ENCODE measurements around the gene EGFL8.
"Not testable (repeated sequence)": the region's sequence is repeated elsewhere in the genome, so short reads cannot be mapped to it uniquely, and the experiment has no call there.

The EGFL8 gene

GRCh38 chr6:32164295-32164694, at the start of gene EGFL8:
EGFL8 (plus strand) TSS chr6:32164595; CDS start chr6:32166166, 1,571 bp downstream.
- no peak for DNase-seq

GRCh38 chr6:32114796-32115195, 49.6 kb upstream of the EGFL8 start:
- DNase-seq, result no peak

DNA sequence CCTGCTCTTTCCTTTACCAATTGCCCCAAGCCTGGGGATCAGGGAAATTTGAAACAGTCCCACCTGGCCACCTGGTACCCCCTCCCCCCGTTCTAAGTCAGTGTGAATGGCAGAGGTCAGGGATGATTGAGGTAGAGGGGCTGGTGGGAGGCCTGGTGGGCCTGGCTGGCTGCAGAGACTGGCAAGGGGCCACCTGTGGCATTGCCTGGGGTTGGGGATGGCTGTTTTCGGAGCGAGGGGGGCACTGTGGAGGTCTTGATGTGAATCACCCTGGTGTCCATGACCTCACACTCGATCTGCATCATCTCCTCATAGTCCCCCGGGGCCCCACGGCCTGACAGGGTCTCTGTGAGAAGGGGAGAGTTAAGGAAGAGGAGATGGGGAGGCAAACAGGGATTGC, 48.8 kb upstream of the EGFL8 start:
- no peak for DNase-seq

- no peak for DNase-seq
These were observed 47.7 kb upstream of the EGFL8 start for GRCh38 chr6:32116674-32117073.

GRCh38 chr6:32117461-32117860, 46.9 kb upstream of the EGFL8 start:
- no peak for DNase-seq

DNA sequence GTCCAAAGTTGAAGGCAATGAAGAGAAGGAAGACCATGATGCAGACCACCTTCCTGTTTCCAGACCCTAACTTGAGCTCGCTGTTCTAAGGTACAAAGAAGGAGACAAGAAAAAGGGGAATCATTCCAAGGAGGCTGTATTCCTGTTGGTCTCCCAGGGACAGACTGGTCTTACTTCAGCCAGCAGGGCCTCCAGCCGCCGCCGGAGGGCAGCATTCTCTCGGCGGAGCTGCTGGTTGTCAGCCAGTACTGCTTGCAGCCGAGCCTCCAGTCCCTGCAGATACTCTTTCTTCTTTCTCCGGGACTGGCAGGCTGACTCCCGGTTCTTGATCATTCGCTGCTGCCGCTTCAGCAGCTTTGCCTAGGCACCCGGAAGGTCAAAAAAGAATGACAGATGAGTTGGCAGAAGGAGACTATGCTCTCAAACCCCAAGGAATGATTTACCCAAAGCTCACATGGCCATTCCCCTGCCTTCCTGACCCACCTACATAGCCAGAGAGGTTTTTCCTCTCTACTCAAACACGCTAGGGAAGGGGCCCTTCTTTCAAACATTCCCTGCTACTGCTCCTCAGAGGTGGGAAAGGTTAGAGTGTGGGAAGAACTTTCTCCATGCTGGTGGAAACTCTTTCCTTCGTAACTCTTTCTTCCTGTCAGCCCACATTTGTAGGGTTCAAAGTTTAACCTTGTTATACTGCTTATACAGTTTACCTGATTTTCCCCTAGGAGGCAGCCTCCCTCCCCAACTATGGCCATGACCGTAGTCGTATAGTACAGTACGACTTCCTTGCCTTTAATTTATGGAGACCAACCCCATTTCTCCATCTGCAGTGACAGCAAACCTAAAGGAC, 45.4 kb upstream of the EGFL8 start:
- DNase-seq, result peak; percentile 71 to 81

GRCh38 chr6:32120573-32121059, 43.8 kb upstream of the EGFL8 start:
- no peak for DNase-seq

GRCh38 chr6:32123681-32124080, 40.7 kb upstream of the EGFL8 start:
- no peak for DNase-seq

DNA sequence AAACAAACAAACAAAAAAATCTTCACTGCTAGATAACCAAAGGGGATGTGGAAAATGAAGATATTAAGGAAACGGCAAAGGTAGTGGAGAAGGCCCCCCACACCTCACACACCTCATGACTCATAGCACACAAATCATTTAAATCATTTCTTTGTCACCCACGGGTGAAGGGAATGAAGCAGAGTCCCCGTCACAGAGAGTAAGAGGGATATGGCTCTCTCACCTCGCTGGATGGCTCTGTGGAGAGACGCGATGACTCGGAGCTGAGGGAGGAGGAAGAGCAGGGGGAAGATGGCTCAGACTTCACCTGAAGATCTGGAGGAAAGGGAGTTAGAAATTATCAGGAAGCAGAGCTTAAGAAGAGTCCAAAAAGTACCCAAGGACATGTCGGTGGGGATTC, 37.5 kb upstream of the EGFL8 start:
- DNase-seq, result no peak

GRCh38 chr6:32127409-32127716, 37.0 kb upstream of the EGFL8 start:
- DNase-seq, result no peak

GRCh38 chr6:32127717-32128592, 36.4 kb upstream of the EGFL8 start, which contains the start of gene ATF6B:
ATF6B (minus strand) TSS chr6:32128246; CDS start chr6:32128207, 39 bp downstream.
- peak; percentile 93 to 95 for DNase-seq

DNA sequence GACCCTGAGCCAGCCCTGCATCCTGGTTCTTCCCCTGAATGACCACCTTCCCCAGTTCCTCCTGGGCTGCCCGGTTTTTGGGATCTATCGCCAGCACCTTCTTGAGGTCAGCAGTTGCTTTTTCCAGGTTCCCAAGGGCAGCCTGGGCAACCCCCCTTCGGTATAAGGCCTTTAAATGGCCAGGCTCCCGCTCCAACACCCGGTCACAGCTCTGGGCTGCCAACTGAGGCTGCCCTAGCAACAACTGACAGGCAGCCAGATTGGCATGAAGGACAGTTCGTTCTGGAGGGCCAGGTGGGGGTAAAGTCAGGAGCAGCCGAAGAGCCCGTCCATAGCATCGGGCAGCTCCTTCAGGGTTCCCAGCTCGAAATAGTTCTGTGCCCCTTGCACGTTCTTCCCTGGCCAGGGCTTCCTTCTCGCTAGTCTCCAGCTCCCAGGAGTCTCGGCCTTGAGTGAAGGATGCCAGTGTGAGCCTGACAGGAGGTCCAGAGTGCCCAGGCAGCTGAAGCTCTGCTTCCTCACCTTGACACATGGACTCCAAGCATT, 35.6 kb upstream of the EGFL8 start:
- no peak for DNase-seq

DNA sequence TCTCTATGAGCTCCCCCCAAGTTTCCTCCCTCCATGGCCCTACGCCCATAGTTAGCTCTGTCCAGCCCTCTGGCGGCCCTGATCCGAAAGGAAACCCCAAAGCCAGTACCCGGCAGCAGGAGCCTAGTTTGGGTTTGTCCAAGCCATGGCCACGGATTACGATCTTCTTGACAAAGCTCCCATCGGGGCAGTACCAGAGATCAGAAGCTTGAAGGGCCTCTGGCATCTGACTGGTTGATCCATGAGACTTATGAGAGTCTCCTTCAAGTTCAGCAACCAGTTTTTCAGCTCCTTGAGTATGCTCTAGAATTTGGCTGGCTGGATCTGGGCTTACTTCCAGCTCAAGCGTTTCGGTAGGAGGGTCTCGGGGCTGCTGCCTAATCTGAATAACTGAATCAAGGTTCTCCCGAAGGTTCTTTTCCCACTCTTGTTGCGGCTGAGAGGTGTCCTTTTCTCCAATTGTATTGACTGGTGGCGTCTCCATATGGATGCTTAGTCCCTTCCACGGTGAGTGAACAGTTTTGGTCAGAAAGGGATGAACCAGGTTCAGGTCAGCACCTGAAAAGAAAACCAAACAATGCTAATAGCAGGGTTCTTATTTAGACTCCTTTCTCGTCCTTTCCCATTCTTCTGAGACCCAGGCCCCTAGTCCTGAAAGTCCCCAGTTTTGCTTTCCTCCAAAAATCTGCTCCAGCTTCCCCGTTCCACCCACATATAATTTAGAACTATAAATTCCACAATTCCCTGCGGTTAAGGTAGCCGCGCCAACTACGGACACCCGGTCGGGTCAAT, 34.9 kb upstream of the EGFL8 start:
- DNase-seq, result no peak

DNA sequence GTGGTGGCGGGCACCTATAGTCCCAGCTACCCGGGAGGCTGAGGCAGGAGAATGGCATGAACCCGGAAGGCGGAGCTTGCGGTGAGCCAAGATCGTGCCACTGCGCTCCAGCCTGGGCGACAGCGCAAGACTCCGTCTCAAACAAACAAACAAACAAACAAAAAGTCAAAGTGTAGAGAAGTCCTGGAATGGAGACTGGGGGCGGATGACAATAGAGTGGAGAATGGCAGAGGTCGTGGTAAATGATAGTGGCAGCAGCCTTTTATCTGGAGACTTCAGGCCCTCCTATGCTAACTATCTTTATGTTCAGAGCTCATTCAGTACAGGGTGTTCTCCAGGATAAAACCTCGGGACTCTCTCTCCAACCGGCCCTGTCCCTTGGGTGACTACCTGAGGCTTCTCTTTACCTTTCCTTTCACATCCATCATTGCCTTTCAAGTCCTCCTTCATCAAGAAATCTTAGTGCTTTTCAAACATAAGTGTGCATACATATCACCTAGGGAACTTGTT, 32.9 kb upstream of the EGFL8 start:
- DNase-seq, result no peak

DNA sequence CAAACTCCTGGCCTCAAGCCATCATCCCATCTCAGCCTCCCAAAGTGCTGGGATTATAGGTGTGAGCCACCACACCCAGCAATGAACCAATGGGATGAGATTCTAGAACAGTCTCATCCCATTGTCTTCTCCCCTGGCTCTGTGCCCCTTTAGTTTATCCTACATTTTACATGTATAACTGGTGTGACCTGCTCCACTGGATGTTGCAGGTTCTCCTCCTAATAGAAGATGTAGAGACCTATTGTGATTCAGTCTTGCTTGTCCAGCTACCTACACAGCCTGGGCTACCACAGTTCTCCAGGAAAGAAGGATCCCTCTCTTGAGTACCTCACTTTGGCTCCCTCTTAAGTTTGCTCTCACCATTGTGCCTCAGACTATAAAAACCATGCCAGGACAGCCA, 32.3 kb upstream of the EGFL8 start:
- no peak for DNase-seq

DNA sequence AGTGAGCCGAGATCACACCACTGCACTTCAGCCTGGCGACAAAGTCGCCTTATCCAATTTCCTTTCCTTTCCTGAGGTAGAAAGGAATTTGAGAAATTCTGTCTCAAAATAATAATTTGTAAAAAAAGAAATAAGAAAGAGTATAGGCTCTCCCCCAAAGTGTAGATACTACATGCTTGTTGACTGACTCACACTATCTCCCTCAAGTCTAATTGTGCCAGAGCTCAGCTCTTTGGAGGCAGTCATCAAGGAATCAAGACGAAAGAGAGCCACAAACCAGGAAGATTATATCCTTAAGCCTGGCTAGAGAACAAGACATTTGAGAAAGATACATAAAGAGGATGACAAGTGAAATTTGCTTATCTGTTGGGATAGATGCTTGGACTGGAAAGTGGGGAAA, 30.6 kb upstream of the EGFL8 start:
- no peak for DNase-seq

DNA sequence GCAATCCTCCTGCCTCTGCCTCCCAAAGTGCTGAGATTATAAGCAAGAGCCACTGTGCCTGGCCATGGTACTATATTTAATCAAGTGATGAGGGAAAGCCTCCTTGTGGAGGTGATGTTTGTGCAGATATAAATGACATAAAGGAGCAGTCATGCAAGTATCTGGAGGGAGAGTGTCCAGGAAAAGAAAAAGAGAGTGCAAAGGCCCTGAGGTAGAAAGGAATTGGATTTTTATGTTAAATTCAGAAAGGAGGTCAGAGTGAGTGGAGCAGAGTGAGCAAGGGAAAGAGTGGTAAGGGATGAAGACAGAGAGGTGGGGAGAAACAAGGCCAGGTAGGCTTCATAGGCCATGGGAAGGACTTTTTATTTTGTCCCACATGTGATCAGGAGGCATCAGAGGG, 26.9 kb upstream of the EGFL8 start:
- no peak for DNase-seq

- no peak for DNase-seq
These were observed 24.8 kb upstream of the EGFL8 start for GRCh38 chr6:32139590-32139989.

DNA sequence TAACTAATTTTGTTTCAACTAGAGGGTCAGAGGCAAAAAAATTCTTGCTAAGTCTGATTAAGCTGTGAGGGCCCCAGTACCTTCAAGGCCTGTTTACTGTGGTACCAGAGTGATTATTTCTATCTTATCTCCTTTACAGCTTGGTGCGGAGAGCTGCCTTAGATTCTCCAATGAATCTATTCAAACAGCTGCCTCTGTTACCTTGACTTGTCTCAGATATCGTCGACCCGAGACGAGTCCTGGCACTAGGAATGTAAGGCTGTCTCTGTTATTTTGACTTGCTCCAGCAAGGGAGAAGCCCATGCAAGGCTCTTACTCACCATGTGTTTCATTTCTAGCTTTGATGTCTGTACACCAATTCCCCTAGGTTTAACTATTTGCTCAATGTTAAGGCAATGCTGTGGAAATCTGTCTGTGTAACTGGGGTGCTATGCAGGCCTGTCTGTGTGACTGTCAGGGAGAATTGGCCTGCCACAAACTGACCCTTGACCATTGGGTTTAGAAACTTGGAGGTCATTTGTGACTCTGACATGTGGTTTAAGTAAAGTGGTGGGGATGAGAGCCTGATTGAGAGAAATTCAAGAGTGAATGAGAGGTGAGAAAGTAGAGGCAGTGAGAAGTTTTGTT, 23.9 kb upstream of the EGFL8 start:
- no peak for DNase-seq

GRCh38 chr6:32144238-32144637, 20.2 kb upstream of the EGFL8 start:
- not testable (repeated sequence) for DNase-seq

DNA sequence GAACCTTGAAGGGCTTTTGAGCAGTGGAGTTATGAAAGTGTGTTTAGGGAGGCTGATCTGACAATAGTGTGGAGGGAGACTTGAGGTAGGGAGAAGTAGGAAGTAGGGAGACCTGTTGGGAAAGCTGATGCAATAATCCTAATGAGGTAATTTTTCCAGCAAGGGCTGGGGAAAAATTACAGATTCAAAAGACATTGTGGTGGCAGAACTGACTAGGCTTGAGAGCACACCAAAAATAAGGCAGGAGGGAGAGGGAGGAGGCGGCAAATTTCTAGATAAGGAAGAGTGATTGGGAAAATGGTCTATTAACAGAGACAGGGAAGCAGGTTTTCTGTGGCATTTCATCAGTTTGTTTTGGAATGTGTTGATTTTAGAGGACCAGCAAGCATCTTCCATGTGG, 18.1 kb upstream of the EGFL8 start:
- no peak for DNase-seq

GRCh38 chr6:32146687-32147086, 17.7 kb upstream of the EGFL8 start:
- no peak for DNase-seq

All from activated T-cell treated with anti-CD3 and anti-CD28 coated beads, Interleukin-2, amount 50 U/mL, for 48 hours (primary cell).